ENCODE results near the gene EIF5A2. TPM values are rescaled to one million over a fixed set of nuclear protein-coding genes. Genes with fewer than 3 reads are reported as not detected.

The EIF5A2 gene
- total RNA-seq, 1 donor from 2014 or later = 4.2 TPM

GRCh38 chr3:170844377-170844776 lies 64.1 kb downstream of the EIF5A2 start:
- DNase-seq (ENCODE audit: low read depth) = no peak
- H3K4me3 ChIP-seq (ENCODE audit: low read depth, low read length) = no peak overlapping the region
- TF ChIP-seq CTCF (conservative IDR thresholded peaks at IDR 0.05; ENCODE audit: low read depth, low read length) = no peak

GRCh38 chr3:170840291-170840859 lies 68.1 kb downstream of the EIF5A2 start:
- DNase-seq (ENCODE audit: low read depth) = no peak
- no peak for TF ChIP-seq CTCF (conservative IDR thresholded peaks at IDR 0.05; ENCODE audit: low read depth, low read length)

GRCh38 chr3:170839518-170840100 lies 68.8 kb downstream of the EIF5A2 start:
- no peak overlapping the region for H3K4me3 ChIP-seq (ENCODE audit: low read depth, low read length)
- no peak for DNase-seq (ENCODE audit: low read depth)
- TF ChIP-seq CTCF (conservative IDR thresholded peaks at IDR 0.05; ENCODE audit: low read depth, low read length) = no peak

More at GRCh38 chr3:170840291-170840859, 68.1 kb downstream of the EIF5A2 start:
- H3K4me3 ChIP-seq (ENCODE audit: low read depth, low read length) = no peak overlapping the region

Other genes with a start within 250 kb of the EIF5A2 start
- gene RPL22L1, start 38.4 kb downstream of the EIF5A2 start, total RNA-seq = 362 and 510 TPM in 2 replicates
- gene SLC2A2, start 118.1 kb upstream of the EIF5A2 start, total RNA-seq = not detected in 2 replicates